Left kidney (tissue), 2 donors: ENCODE results near the gene ATP7B. TPM values are rescaled to one million over a fixed set of nuclear protein-coding genes. Genes with fewer than 3 reads are reported as not detected.
"Not testable (repeated sequence)": the region's sequence is repeated elsewhere in the genome, so short reads cannot be mapped to it uniquely, and the experiment has no call there.

Experiments
- DNase-seq: peaks from one replicate; pipeline ENCODE4 v3.0.0-alpha.2; 2013
- polyA plus RNA-seq: library from polyadenylated mRNA; unstranded; fragments of 120-200 nt; gene quantifications from one replicate; pipeline ENCODE4 v1.2.1, GENCODE V29; 2013; ENCODE audit not compliant: insufficient read length

Gene ATP7B
- polyA plus RNA-seq, 1 donor, result 23.9 TPM

- no peak for DNase-seq
Observed at GRCh38 chr13:52006523-52007245, 4.6 kb downstream of the ATP7B start.

GRCh38 chr13:52005841-52006522 lies 5.3 kb downstream of the ATP7B start:
- DNase-seq, result no peak

- no peak for DNase-seq
Observed at GRCh38 chr13:52004511-52005170, 6.6 kb downstream of the ATP7B start.

DNA sequence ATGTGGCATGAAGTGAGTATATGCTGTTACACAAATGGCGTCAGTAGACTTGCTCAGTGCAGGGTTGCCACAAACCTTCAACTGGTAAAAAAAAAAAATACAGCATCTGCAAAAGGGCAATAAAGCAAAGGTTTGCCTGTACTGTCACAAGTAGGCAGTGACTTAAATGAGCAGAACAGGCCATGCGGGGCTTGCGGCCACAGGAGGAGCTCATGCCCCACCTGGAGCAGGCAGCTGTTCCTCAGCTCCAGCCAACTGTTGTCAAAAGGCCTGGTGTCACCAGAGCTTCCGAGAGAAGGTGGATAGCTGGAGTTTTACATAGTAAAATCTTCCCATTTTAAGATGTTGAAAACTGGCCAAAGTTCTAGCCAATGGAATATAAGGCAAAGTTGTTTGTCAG lies 7.7 kb downstream of the ATP7B start:
- DNase-seq, result no peak

DNA sequence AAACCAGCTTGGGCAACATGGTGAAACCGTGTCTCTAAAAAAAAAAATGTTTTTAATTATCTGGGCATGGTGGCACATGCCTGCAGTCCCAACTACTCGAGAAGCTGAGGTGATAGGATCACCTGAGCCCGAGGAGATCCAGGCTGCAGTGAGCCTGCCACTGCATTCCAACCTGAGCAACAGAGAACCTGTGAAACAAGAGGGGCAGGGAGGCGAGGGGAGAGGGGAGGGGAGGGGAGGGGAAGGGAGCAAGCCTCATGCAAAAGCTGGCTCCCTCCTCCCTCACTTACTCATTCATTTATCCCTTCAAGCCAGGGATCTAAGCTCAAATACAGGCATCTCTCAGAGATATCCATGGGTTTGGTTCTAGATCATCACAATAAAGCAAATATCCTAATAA lies 8.9 kb downstream of the ATP7B start:
- DNase-seq, result no peak

DNA sequence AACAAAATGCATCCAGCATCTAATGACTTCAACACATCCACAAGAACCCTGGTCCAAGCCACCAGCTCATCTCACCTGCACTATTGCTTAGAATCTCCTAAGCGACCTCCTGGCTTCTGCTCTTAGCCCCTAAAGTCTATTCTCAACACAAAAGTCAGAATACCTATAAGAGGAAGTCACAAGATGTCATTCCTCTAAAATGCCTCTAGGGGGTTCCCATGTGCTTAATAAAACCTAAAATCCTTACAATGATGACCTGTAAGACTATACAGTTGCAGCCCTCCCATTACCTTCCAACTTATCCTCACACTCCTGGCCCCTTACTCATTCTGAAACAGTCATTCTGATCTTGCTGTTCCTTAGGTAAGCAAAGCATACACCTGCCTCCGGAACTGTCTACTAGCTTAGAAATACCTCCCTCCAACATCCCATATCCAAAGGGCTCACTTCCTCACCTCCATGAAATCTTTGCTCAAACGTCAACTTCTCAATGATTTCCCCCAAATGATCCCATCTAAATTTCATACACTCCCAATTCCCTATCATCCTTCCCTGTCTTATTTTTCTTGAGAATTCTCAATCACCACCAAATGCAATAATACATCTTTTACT lies 10.0 kb downstream of the ATP7B start:
- no peak for DNase-seq

GRCh38 chr13:51999921-52000320 lies 11.3 kb downstream of the ATP7B start:
- no peak for DNase-seq

DNA sequence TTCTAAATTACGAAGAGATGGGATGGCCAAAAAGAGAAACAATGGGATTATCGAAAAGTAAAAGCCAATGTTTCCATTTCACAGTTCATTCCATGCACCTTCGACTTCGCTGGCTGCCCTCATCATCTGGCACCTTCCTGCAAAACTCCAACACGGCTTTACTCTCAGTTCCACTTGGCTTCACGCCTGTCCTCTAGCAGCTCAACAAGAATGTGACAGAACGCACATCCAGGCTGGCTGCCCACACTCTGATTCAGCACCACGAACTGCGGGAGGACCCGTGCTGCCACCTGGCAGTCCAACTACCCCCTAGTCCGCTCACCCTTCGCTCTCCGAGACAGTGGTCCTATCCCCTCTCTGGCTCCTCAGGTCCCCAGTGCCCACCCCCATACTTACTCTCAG lies 11.7 kb downstream of the ATP7B start:
- no peak for DNase-seq

- no peak for DNase-seq
Observed at GRCh38 chr13:51998723-51999509, 12.3 kb downstream of the ATP7B start.

DNA sequence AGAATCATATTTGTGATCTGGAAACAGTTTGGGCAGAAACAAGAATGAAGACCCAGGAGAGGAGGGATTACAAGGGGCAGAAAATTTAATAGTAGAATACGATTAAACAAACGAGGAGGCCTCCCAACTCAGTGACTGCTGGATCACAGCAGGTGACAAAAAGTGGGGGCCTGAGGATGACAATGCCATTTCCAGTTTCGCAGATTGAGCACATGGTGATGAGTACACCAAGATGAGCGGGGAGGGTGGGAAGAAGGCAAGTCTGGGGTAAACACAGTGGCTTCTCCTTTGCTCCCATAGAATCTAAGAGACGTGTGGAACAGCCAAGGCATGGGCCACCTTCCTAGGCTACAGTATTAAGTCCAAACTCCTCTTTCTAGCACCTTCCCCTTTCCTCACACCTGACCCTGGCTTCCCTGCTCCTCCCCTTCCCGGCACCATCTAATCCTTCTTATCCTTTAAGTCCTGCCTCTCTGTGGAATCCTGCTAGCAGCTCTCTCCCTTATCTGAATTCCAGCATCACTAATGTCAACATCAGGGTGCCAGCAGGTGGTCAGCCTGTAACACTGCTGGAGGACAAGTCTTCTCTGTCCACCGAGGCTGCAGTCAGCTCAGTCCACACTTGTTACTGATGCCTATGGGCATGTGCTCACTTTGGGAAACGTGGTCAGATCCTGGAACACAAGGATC lies 13.5 kb downstream of the ATP7B start:
- no peak for DNase-seq

- DNase-seq, result no peak
Observed at GRCh38 chr13:51997186-51997585, 14.1 kb downstream of the ATP7B start.

DNA sequence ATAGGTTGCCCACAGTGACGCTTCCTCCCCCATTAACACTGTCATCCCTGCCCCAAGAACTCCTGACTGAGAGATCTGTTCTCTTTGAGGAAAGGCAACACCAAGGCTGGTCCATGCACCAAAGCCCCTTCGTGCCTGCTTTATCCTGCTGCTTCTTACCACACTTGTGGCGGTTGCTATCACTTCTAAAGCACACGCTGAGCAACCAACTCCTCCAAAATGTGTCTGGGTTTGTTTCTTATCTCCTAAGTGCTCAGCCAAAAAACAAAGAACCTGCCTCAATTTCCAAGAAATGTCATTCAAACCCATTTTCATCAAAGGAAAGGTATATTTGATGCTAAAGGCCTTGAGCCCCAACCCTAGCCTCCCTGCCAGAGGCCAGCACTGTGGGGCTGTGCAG lies 14.6 kb downstream of the ATP7B start:
- DNase-seq, result no peak

- no peak for DNase-seq
Observed at GRCh38 chr13:51995677-51996551, 15.3 kb downstream of the ATP7B start.

DNA sequence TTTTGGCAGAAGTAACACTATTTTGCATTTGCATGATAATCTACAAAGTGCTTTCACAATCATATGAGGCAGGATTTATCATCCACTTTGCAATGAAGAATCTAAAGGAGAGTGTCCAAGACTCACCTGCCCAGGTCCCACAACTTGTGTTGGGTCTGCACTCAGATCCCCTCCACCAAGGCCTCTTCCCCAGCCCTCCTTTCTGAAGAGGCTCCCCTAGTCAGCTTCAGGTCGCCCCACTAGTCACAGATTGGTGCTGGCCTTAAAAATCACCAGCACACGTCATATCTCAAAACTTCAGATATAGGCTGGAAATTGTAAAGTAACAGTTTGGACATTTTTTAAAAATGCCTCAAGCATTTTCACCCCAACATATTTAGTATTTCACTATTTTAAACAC lies 17.5 kb downstream of the ATP7B start:
- no peak for DNase-seq

- DNase-seq, result no peak
Observed at GRCh38 chr13:51988988-51989618, 22.1 kb downstream of the ATP7B start.

DNA sequence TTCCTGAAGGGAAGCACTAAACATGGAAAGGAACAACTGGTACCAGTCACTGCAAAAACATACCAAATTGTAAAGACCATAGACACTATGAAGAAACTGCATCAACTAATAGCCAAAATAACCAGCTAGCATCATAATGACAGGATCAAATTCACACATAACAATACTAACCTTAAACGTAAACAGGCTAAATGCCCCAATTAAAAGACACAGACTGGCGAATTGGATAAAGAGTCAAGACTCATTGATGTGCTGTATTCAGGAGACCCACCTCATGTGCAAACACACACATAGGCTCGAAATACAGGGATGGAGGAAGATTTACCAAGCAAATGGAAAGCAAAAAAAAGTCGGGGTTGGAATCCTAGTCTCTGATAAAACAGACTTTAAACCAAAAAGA lies 26.3 kb downstream of the ATP7B start:
- not testable (repeated sequence) for DNase-seq

- DNase-seq, result not testable (repeated sequence)
Observed at GRCh38 chr13:51983292-51983691, 28.0 kb downstream of the ATP7B start.

DNA sequence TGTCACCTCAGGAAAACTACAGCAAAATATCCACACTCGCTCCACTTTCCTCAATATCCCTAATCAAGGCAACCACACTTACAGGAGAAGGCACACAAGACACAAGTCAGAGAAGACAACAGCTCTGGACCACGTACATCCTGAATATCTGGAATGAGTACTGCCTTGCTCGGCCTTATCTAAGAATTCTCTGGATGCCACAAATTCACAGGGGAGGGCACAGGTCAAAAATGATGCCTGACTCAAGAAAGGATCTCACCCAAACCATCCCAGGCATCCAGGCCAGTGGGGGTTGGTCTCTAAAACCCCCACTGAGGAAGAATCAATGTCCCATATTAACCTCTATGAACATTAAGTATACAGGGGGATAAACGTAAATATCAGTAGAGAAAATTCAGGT lies 29.9 kb downstream of the ATP7B start:
- DNase-seq, result no peak

- no peak for DNase-seq
Observed at GRCh38 chr13:51980908-51981307, 30.3 kb downstream of the ATP7B start.
